Activated T-cell treated with anti-CD3 and anti-CD28 coated beads for 24 hours (primary cell): Measurements from ENCODE around the gene SCFD1.
"Not testable (repeated sequence)": the region's sequence is repeated elsewhere in the genome, so short reads cannot be mapped to it uniquely, and the experiment has no call there.

Experiments
- DNase-seq: peaks from one replicate; pipeline ENCODE4 v3.0.0-alpha.2; 2020; ENCODE audit warnings: low read depth

SCFD1 gene

GRCh38 chr14:30621940-30622830 lies at the start of gene SCFD1:
TSS of gene SCFD1 (plus strand) at chr14:30622319. CDS start at chr14:30622339, 20 bp downstream.
- peak; percentile 91 for DNase-seq

GRCh38 chr14:30572771-30573170 lies 49.3 kb upstream of the SCFD1 start:
- no peak for DNase-seq

- no peak for DNase-seq
Measured at GRCh38 chr14:30573226-30573814, 48.8 kb upstream of the SCFD1 start.

GRCh38 chr14:30573966-30574365 lies 48.2 kb upstream of the SCFD1 start:
- no peak for DNase-seq

GRCh38 chr14:30574777-30575176 lies 47.3 kb upstream of the SCFD1 start:
- DNase-seq = not testable (repeated sequence)

GRCh38 chr14:30576333-30576732 lies 45.8 kb upstream of the SCFD1 start:
- not testable (repeated sequence) for DNase-seq

- no peak for DNase-seq
Measured at GRCh38 chr14:30580616-30581282, 41.4 kb upstream of the SCFD1 start.

GRCh38 chr14:30581283-30581625 lies 40.9 kb upstream of the SCFD1 start:
- no peak for DNase-seq

- DNase-seq = no peak
Measured at GRCh38 chr14:30582376-30582775, 39.7 kb upstream of the SCFD1 start.

- no peak for DNase-seq
Measured at GRCh38 chr14:30584058-30584630, 38.0 kb upstream of the SCFD1 start.

- DNase-seq = no peak
Measured at GRCh38 chr14:30585204-30585603, 36.9 kb upstream of the SCFD1 start.

GRCh38 chr14:30587141-30587540 lies 35.0 kb upstream of the SCFD1 start:
- DNase-seq = no peak

GRCh38 chr14:30588873-30589272 lies 33.2 kb upstream of the SCFD1 start:
- DNase-seq = no peak

- no peak for DNase-seq
Measured at GRCh38 chr14:30596935-30597334, 25.2 kb upstream of the SCFD1 start.

- DNase-seq = no peak
Measured at GRCh38 chr14:30597504-30597903, 24.6 kb upstream of the SCFD1 start.

GRCh38 chr14:30600922-30601918 lies 20.9 kb upstream of the SCFD1 start:
- no peak for DNase-seq

GRCh38 chr14:30603402-30603801 lies 18.7 kb upstream of the SCFD1 start:
- no peak for DNase-seq

GRCh38 chr14:30604696-30605095 lies 17.4 kb upstream of the SCFD1 start:
- not testable (repeated sequence) for DNase-seq

GRCh38 chr14:30607156-30607780 lies 14.9 kb upstream of the SCFD1 start:
- no peak for DNase-seq

- no peak for DNase-seq
Measured at GRCh38 chr14:30608533-30609006, 13.5 kb upstream of the SCFD1 start.
